ENCODE results near the gene IFI30.
A peak's percentile ranks its signal among the peaks of the same experiment; 100 is the strongest.

Gene IFI30

GRCh38 chr19:18171605-18172327 lies 1.8 kb upstream of the IFI30 start:
- DNase-seq = no peak

GRCh38 chr19:18172331-18173053 lies 1.1 kb upstream of the IFI30 start:
- DNase-seq = no peak

DNA sequence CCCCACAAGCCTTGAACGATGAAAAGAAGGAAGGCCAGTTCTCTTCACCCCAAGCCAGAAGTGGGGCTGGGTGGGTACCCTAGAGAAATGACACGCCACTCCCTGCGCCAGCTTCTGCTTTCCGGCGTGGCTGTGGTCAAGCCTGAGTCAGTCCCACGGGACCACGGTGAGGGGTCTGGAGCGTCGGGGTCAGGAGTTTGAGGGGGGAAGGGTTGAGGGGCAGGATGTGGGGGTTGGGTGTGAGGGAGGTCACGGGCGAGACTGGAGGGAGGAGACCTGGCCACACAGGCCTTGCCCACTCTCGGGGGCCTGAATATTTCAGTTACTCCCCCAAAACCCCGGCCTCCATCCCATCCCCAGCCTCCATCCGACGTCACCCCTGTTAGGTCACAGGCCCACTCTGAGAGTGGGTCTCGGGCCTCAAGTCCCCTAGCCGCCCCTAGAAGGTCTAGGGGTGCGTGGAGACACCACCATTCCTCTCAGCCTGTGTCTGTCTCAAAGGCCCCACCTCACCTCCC lies 500 bp upstream of the IFI30 start:
- DNase-seq = no peak

- DNase-seq = no peak
These were observed 1.4 kb downstream of the IFI30 start for GRCh38 chr19:18174983-18175382.

- no peak for DNase-seq
These were observed 3.0 kb downstream of the IFI30 start for GRCh38 chr19:18176367-18177310.

DNA sequence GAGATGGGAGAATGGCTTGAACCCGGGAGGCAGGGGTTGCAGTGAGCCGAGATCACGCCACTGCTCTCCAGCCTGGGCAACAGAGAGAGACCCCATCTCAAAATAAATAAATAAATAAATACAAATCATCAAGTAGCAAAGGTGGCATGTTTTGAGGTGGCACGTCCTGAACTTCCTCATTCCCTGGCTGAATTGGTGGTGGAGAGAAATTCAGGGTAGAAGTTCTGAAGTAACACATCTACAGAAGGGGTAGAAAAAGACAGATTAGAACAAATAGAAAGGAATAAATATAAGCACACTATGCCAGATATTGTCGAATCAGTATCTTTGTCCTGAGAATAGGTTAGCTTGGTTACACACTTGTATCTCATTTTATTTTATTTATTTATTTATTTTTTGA lies 6.3 kb downstream of the IFI30 start:
- no peak for DNase-seq

DNA sequence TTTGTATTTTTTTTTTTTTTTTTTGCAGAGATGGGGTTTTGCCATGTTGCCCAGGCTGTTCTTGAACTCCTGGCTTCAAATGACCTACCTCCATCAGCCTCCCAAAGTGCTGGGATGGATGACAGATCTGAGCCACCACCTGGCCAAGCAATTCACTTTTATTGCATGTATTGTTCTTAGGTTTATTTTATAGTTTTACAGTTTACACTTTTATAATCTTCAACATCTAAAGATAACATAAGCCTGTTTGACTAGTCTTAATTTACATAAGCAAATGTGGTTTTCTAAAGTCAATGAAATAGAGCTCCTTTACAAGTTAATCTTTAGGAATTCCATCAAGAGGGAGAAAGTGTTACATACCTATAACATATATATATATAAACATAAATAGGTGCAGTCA lies 9.9 kb downstream of the IFI30 start:
- DNase-seq = no peak

- no peak for DNase-seq
These were observed 11.9 kb downstream of the IFI30 start for GRCh38 chr19:18185538-18185937.

DNA sequence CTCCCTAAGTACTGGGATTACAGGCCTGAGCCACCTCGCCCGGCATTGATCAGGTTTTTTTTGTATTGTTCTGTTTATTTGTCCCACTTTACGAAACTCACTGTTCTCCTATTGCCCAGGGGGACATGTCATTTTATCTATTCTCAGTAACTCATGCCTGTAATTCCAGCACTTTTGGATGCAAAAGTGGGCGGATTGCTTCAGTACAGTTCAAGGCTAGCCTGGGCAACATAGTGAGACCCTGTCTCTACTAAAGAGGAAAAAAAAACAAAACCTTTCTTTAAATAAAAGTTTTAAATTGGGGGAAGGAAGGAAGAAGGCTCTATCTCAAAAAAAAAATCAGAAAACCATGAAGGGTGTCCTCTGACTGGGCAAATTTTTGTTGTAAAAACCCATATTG lies 16.7 kb downstream of the IFI30 start:
- DNase-seq = no peak

- DNase-seq = peak; percentile 66
These were observed 18.0 kb downstream of the IFI30 start for GRCh38 chr19:18191640-18192062.

DNA sequence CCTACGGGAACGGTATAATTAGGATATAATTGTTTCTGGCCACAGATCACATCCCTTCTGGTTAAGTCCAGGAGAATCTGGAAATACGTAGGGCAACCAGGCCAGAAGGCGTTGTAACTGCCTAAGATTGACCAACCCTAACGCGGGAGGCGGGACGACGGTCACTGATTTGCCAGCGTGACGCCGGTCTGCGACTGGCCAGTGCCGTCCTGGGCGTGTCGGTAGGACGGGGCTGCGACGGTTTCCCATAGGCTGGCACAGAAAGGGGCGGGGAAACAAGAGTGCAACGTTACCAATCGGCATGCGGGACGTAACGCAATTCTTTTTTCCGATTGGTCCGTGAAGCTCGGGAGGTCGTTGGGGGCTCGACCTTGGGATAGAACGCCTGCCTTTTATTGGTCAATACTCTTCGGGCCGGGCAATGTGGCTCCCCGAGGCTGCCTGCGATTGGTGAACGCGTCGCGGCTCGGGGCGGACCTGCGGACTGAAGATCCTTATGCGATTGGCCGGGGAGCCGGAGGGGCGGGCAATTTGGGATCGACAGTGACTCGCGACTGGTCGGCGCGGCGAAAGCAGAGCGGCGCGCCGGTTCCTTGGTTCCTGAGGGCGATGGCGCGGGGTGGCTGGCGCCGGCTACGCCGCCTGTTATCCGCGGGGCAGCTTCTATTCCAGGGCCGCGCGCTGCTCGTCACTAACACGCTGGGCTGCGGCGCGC lies 19.2 kb downstream of the IFI30 start, which contains the start of gene MPV17L2:
Gene MPV17L2, plus strand, starts transcription at position 546 of the 715 bp plus-strand sequence. Its CDS starts 64 bp downstream, at position 610.
- DNase-seq = peak; percentile 100

DNA sequence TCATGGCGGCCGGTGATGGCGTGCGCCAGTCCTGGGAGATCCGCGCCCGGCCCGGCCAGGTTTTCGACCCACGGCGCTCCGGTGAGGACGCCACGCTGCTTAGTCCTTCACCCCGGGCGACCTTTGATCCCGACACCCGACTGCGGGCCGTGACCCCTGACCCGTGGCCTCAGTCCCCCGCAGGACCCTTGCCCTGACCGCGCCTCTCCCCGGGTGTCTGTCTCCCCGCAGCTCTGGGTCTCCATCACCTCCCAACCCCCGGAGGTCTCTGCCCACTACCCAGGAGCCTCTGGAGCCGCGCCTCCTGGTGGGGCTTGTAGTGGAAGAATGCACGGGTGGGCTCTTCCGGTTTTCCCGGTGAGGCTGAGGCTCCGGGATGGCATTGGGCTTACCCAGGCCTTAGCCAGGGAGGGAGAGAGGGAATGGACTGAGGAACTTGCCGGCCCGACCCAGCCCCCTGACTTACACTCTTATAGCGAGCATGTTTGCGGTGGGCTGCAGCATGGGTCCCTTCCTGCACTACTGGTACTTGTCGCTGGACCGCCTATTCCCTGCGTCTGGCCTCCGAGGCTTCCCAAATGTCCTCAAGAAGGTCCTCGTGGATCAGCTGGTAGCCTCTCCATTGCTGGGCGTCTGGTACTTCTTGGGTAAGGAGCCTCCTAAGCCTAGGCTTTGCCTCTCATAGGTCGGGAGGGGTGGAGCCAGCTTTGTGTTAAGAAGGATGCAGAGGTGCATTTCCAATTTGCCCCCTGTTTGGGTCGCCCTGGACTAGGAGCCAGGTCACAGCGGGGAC lies 20.0 kb downstream of the IFI30 start:
- DNase-seq = peak; percentile 71

GRCh38 chr19:18194181-18194530 lies 20.5 kb downstream of the IFI30 start:
- DNase-seq = no peak

GRCh38 chr19:18194554-18195238 lies 21.1 kb downstream of the IFI30 start:
- DNase-seq = peak; percentile 73

GRCh38 chr19:18196511-18196845 lies 22.9 kb downstream of the IFI30 start:
- DNase-seq = no peak

- DNase-seq = no peak
These were observed 23.7 kb downstream of the IFI30 start for GRCh38 chr19:18197306-18197705.

DNA sequence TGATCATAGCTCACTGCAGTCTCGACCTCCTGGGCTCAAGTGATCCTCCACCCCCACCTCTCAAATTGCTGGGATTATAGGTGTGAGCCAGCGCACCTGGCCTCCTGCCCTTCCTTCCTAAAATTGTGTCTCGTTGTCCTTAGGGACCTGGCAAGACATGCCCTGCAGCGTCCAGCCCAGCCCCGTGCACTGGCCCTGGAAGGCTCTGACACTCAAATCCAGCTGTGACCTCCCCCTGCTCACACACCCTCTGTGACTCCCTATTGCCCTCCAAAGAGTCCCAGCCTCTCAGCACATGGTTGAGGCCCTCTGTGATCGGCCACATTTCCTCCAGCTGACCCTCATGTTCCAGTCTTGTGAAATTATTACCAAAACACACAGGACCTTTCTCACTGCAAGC lies 24.3 kb downstream of the IFI30 start:
- DNase-seq = no peak

DNA sequence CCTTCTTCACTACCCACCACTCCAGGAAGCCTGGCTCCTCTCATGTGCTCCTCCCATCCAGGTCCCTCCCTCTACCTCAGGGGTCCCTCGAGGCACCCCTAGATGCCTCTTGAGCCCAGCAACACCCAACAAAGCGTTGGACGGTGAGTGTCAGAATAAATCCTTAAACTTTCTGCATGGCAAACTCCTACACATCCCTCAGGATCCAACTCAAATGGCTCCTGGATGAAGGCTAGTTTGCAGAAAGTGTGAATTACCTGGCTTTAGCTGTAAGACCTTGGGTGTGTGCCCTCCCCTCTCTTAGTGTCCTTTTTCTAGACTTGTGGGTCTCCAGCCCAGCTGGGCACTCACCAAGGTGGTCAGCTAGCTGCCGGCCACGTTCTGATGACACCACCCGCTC lies 24.8 kb downstream of the IFI30 start:
- DNase-seq = no peak

- DNase-seq = no peak
These were observed 28.8 kb downstream of the IFI30 start for GRCh38 chr19:18202397-18202777.

- DNase-seq = peak; percentile 70
These were observed 29.3 kb downstream of the IFI30 start for GRCh38 chr19:18202778-18203407.

Measured in NCI-H82 (cell line).